Astrocyte (in vitro differentiated cells and primary cell): ENCODE results near the gene ZNF804B.
"Not testable (repeated sequence)": the region's sequence is repeated elsewhere in the genome, so short reads cannot be mapped to it uniquely, and the experiment has no call there.

Experiments
- EZH2 ChIP-seq: IDR thresholded peaks from 2 replicates; pipeline ENCODE4 v1.6.1; 2012; ENCODE audit warnings: mild to moderate bottlenecking, low read length, inconsistent platforms; ENCODE audit not compliant: insufficient read depth
- TF ChIP-seq, protein P1 (sequence below): IDR thresholded peaks from 2 replicates; pipeline ENCODE4 v1.5.1; 2011; ENCODE audit warnings: low read depth, mild to moderate bottlenecking, inconsistent platforms, low read length, moderate library complexity; ENCODE audit not compliant: insufficient read depth

DNA sequence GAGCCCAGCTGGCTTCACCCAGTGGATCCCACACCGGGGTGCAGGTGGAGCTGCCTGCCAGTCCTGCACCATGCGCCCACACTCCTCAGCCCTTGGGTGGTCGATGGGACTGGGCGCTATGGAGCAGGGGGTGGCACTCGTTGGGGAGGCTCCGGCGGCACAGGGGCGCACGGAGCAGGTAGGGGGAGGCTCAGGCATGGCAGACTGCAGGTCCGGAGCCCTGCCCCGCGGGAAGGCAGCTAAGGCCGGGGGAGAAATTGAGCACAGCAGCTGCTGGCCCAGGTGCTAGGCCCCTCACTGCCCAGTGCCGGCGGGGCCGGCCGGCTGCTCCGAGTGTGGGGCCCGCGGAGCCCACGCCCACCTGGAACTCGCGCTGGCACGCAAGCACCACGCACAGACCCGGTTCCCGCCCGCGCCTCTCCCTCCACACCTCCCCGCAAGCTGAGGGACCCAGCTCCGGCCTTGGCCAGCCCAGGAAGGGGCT is 469.2 kb downstream of the ZNF804B start:
- TF ChIP-seq, protein P1, sequence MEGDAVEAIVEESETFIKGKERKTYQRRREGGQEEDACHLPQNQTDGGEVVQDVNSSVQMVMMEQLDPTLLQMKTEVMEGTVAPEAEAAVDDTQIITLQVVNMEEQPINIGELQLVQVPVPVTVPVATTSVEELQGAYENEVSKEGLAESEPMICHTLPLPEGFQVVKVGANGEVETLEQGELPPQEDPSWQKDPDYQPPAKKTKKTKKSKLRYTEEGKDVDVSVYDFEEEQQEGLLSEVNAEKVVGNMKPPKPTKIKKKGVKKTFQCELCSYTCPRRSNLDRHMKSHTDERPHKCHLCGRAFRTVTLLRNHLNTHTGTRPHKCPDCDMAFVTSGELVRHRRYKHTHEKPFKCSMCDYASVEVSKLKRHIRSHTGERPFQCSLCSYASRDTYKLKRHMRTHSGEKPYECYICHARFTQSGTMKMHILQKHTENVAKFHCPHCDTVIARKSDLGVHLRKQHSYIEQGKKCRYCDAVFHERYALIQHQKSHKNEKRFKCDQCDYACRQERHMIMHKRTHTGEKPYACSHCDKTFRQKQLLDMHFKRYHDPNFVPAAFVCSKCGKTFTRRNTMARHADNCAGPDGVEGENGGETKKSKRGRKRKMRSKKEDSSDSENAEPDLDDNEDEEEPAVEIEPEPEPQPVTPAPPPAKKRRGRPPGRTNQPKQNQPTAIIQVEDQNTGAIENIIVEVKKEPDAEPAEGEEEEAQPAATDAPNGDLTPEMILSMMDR: not testable (repeated sequence)
- not testable (repeated sequence) for TF ChIP-seq EZH2
